Measurements from ENCODE around the gene PREX1.

DNA sequence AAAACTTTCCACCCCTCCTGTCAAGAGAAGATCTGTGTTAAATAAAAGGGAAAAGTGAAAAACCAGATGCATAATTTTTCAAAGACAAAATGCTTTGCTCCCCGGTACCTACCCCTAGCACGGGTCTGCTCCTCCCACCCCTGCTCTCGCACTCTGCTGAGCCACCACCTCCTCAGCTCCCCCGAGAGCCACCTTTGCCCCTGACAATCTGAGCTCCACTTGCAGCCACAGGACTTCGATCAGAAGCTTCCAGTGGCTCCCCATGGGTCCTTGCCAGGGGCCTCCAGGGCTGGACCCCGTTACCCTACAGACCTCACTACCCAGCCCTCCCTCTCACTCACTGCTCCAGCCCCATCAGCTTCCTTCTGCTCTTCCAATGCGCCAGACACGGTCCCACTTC lies 171.7 kb downstream of the PREX1 start:
- TF ChIP-seq, protein P1, sequence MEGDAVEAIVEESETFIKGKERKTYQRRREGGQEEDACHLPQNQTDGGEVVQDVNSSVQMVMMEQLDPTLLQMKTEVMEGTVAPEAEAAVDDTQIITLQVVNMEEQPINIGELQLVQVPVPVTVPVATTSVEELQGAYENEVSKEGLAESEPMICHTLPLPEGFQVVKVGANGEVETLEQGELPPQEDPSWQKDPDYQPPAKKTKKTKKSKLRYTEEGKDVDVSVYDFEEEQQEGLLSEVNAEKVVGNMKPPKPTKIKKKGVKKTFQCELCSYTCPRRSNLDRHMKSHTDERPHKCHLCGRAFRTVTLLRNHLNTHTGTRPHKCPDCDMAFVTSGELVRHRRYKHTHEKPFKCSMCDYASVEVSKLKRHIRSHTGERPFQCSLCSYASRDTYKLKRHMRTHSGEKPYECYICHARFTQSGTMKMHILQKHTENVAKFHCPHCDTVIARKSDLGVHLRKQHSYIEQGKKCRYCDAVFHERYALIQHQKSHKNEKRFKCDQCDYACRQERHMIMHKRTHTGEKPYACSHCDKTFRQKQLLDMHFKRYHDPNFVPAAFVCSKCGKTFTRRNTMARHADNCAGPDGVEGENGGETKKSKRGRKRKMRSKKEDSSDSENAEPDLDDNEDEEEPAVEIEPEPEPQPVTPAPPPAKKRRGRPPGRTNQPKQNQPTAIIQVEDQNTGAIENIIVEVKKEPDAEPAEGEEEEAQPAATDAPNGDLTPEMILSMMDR (IDR thresholded peaks at IDR 0.05; ENCODE audit: insufficient read depth, low read length) = no peak
- TF ChIP-seq, protein P2, sequence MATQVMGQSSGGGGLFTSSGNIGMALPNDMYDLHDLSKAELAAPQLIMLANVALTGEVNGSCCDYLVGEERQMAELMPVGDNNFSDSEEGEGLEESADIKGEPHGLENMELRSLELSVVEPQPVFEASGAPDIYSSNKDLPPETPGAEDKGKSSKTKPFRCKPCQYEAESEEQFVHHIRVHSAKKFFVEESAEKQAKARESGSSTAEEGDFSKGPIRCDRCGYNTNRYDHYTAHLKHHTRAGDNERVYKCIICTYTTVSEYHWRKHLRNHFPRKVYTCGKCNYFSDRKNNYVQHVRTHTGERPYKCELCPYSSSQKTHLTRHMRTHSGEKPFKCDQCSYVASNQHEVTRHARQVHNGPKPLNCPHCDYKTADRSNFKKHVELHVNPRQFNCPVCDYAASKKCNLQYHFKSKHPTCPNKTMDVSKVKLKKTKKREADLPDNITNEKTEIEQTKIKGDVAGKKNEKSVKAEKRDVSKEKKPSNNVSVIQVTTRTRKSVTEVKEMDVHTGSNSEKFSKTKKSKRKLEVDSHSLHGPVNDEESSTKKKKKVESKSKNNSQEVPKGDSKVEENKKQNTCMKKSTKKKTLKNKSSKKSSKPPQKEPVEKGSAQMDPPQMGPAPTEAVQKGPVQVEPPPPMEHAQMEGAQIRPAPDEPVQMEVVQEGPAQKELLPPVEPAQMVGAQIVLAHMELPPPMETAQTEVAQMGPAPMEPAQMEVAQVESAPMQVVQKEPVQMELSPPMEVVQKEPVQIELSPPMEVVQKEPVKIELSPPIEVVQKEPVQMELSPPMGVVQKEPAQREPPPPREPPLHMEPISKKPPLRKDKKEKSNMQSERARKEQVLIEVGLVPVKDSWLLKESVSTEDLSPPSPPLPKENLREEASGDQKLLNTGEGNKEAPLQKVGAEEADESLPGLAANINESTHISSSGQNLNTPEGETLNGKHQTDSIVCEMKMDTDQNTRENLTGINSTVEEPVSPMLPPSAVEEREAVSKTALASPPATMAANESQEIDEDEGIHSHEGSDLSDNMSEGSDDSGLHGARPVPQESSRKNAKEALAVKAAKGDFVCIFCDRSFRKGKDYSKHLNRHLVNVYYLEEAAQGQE (IDR thresholded peaks at IDR 0.05; ENCODE audit: insufficient replicate concordance, low read depth) = no peak
- TF ChIP-seq POLR2AphosphoS5 (IDR thresholded peaks at IDR 0.05; ENCODE audit: low read depth) = no peak
- no peak for TF ChIP-seq GABPA (IDR thresholded peaks at IDR 0.05; ENCODE audit: low read depth)

Measured in HL-60 (cell line).